ENCODE measurements around the gene SNAPC2. TPM values are rescaled to one million over a fixed set of nuclear protein-coding genes. Genes with fewer than 3 reads are reported as not detected.

SNAPC2 gene
- total RNA-seq, 4 donors from 2014 or later, result 29.5 to 37.7 (median 33.4) TPM

- Histone ChIP-seq H3K36me3 (peaks cover 0 to 67% of the 10 kb centered on the region in 2 donors), H3K4me3 (no peak overlapping the region), H3K4me1 (peaks cover 0 to 39% (median 16%) of the 10 kb centered on the region in 3 donors), H3K27me3 (peaks cover 32% of the 10 kb centered on the region), H3K9me3 (no peaks in the 10 kb centered on the region), H3K27ac (no peak overlapping the region)
- ATAC-seq, result no peak
- TF ChIP-seq POLR2A (IDR thresholded peaks at IDR 0.05) (no peak), EP300 (IDR thresholded peaks at IDR 0.05) (no peak), CTCF (IDR thresholded peaks at IDR 0.05) (no peak), POLR2AphosphoS5 (IDR thresholded peaks at IDR 0.05) (no peak)
- WGBS, 2 donors (ENCODE audit: low coverage in 1 of 2), result no CpG with 5 or more reads among the region's 31 CpGs
These were observed 7.9 kb upstream of the SNAPC2 start for GRCh38 chr19:7912144-7912696.

DNA sequence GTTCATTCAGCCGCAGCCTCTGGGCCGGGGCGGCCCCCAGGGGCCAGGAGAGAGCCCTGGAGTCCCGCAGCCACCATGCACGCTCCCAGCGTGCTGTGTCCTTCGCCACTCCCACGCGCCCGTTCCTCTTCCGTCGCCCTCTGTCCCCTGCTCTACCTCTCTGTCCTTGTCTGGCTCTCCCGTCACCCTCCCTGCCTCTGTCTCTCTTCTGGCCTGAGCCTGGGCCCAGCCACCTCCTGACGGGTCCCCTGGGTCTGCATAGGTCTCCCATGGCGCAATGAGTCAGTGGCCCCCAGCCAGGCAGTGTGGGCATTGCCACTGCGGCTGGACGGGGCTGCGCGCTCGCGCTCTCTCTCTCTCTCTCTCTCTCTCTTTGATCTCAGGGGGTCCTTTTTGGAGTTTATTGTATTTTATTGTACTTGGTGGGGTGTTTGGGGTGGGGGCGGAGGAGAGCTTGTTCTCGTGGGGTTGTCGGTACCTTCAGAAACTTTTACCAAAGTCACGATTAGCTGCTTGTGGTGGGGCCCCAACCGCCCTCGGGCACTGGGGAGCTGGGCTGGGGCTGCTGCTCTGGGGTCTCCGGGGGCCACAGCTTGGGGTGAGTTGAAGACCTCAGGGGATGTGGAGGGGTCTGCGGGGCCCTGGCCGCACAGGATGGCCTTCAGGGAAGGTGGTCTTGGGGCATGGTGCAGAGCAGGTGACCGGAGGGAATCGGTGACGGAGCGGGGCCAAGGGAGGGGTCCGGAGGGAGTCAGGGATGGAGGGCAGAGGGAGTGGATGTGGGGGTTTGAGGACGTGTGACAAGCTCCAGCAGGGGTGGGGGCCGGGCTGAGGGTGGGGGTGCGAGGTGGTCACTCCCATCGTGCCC lies 7.2 kb upstream of the SNAPC2 start:
- peaks cover 0 to 59% of the 10 kb centered on the region in 2 donors for H3K36me3 ChIP-seq
- no peak for ATAC-seq
- TF ChIP-seq POLR2A (IDR thresholded peaks at IDR 0.05), result no peak
- TF ChIP-seq POLR2AphosphoS5 (IDR thresholded peaks at IDR 0.05), result no peak
- TF ChIP-seq EP300 (IDR thresholded peaks at IDR 0.05), result no peak
- no peak for TF ChIP-seq CTCF (IDR thresholded peaks at IDR 0.05)
- peaks cover 39% of the 10 kb centered on the region for H3K27me3 ChIP-seq
- no peak overlapping the region for H3K4me3 ChIP-seq
- H3K4me1 ChIP-seq, result peaks cover 0 to 39% (median 20%) of the 10 kb centered on the region in 3 donors
- 93 to 96% methylated on average over 10 to 19 of the region's 39 CpGs for WGBS, 2 donors (ENCODE audit: low coverage in 1 of 2)
- no peak overlapping the region for H3K27ac ChIP-seq
- H3K9me3 ChIP-seq, result no peaks in the 10 kb centered on the region

GRCh38 chr19:7913652-7914051 lies 6.5 kb upstream of the SNAPC2 start:
- Histone ChIP-seq H3K4me1 (peaks cover 0 to 39% (median 22%) of the 10 kb centered on the region in 3 donors), H3K4me3 (no peak overlapping the region), H3K27ac (no peak overlapping the region), H3K36me3 (peaks cover 0 to 53% of the 10 kb centered on the region in 2 donors), H3K9me3 (no peaks in the 10 kb centered on the region), H3K27me3 (peaks cover 46% of the 10 kb centered on the region)
- WGBS, 2 donors (ENCODE audit: low coverage in 1 of 2), result 81 to 90% methylated on average over 9 of the region's 10 CpGs
- no peak for ATAC-seq
- TF ChIP-seq POLR2A (IDR thresholded peaks at IDR 0.05) (no peak), POLR2AphosphoS5 (IDR thresholded peaks at IDR 0.05) (no peak), EP300 (IDR thresholded peaks at IDR 0.05) (no peak), CTCF (IDR thresholded peaks at IDR 0.05) (no peak)

- WGBS, 2 donors (ENCODE audit: low coverage in 1 of 2), result 35 to 50% methylated on average over 3 to 10 of the region's 12 CpGs
- Histone ChIP-seq H3K4me1 (peaks cover 0 to 39% (median 23%) of the 10 kb centered on the region in 3 donors), H3K9me3 (no peaks in the 10 kb centered on the region), H3K27me3 (peaks cover 50% of the 10 kb centered on the region), H3K36me3 (peaks cover 0 to 49% of the 10 kb centered on the region in 2 donors), H3K27ac (no peak overlapping the region), H3K4me3 (no peak overlapping the region)
- ATAC-seq, result no peak
- no peak for TF ChIP-seq CTCF (IDR thresholded peaks at IDR 0.05)
- TF ChIP-seq POLR2A (IDR thresholded peaks at IDR 0.05), result no peak
- TF ChIP-seq POLR2AphosphoS5 (IDR thresholded peaks at IDR 0.05), result no peak
These were observed 6.0 kb upstream of the SNAPC2 start for GRCh38 chr19:7914099-7914498.

All from gastroesophageal sphincter (tissue), 4 donors.